CD14-positive monocyte (primary cell): ENCODE results near the gene MAGEA8. TPM values are rescaled to one million over a fixed set of nuclear protein-coding genes. Genes with fewer than 3 reads are reported as not detected.

Experiments used
- DNase-seq, 3 donors: peaks; one replicate each; pipeline ENCODE4 v3.0.0-alpha.2; 2011 to 2022
- H2AFZ ChIP-seq: 2 replicates; pipeline ENCODE4 v1.6.0; 2012; ENCODE audit warnings: mild to moderate bottlenecking, low read depth, low read length, inconsistent platforms; ENCODE audit not compliant: insufficient read depth, poor library complexity, severe bottlenecking
- H3K27ac ChIP-seq, 2 donors: 1 replicate in 1 of 2; 2 replicates in 1 of 2; pipeline ENCODE4 v1.5.1; 2012 to 2013; ENCODE audit warnings: low read length in 2 of 2, control low read depth in 1 of 2, inconsistent platforms in 1 of 2, low read depth in 1 of 2, mild to moderate bottlenecking in 1 of 2
- H3K27me3 ChIP-seq, 2 donors: one replicate each; pipeline versions ENCODE4 v1.6.0 to v1.6.1; 2011 to 2013; ENCODE audit warnings: low read length in 2 of 2; ENCODE audit not compliant: control insufficient read depth in 2 of 2, insufficient read depth in 2 of 2
- H3K36me3 ChIP-seq, 2 donors: replicated peaks in 1 of 2; 1 replicate in 1 of 2; 2 replicates in 1 of 2; pipeline versions ENCODE4 v1.5.1 to v1.6.1; 2012 to 2013; ENCODE audit warnings: low read length in 2 of 2, control low read depth in 1 of 2, inconsistent platforms in 1 of 2, mild to moderate bottlenecking in 1 of 2; ENCODE audit not compliant: insufficient read depth in 2 of 2, control insufficient read depth in 1 of 2
- H3K4me1 ChIP-seq, 2 donors: 1 replicate in 1 of 2; 2 replicates in 1 of 2; pipeline versions ENCODE4 v1.5.1 to v1.6.1; 2012 to 2013; ENCODE audit warnings: low read length in 2 of 2, control low read depth in 1 of 2, inconsistent platforms in 1 of 2, mild to moderate bottlenecking in 1 of 2, moderate library complexity in 1 of 2; ENCODE audit not compliant: insufficient read depth in 2 of 2, control insufficient read depth in 1 of 2
- H3K4me2 ChIP-seq: replicated peaks from 2 replicates; pipeline ENCODE3; 2012; ENCODE audit warnings: low read length, moderate library complexity, mild to moderate bottlenecking; ENCODE audit not compliant: poor library complexity, severe bottlenecking; ENCODE audit errors: extremely low read depth
- H3K4me3 ChIP-seq, 3 experiments: fragments of 200-600 bp in 1 of 3; sonication (generic) in 1 of 3; replicated peaks in 1 of 3; 1 replicate in 2 of 3; 2 replicates in 1 of 3; pipeline ENCODE4 v1.5.1; 2011 to 2013; ENCODE audit warnings: low read length in 3 of 3, mild to moderate bottlenecking in 3 of 3, control low read depth in 2 of 3, low read depth in 2 of 3, inconsistent platforms in 1 of 3, moderate library complexity in 1 of 3
- H3K79me2 ChIP-seq: 2 replicates; pipeline ENCODE4 v1.6.0; 2012; ENCODE audit warnings: mild to moderate bottlenecking, control low read depth, inconsistent platforms, low read length, moderate library complexity; ENCODE audit not compliant: insufficient read depth
- H3K9ac ChIP-seq: 2 replicates; pipeline ENCODE4 v1.6.0; 2017; ENCODE audit warnings: low read length, mild to moderate bottlenecking; ENCODE audit not compliant: insufficient read depth, poor library complexity, severe bottlenecking
- H3K9me3 ChIP-seq, 2 donors: replicated peaks in 1 of 2; 1 replicate in 1 of 2; 2 replicates in 1 of 2; pipeline versions ENCODE4 v1.5.1 to v1.6.1; 2012 to 2013; ENCODE audit warnings: low read length in 2 of 2, control low read depth in 1 of 2; ENCODE audit not compliant: control insufficient read depth in 1 of 2, insufficient read depth in 1 of 2
- H4K20me1 ChIP-seq: 2 replicates; pipeline ENCODE4 v1.6.0; 2012; ENCODE audit warnings: mild to moderate bottlenecking, low read length, control low read depth, moderate library complexity; ENCODE audit not compliant: insufficient read depth
- H3K27ac Mint-ChIP-seq, 7 donors: one replicate each; pipeline ENCODE4 v1.8.0; 2020; ENCODE audit warnings: mild to moderate bottlenecking in 7 of 7, mixed read lengths in 7 of 7, moderate library complexity in 6 of 7, inconsistent platforms in 2 of 7
- H3K27me3 Mint-ChIP-seq, 3 donors: one replicate each; pipeline ENCODE4 v1.8.0; 2021 to 2022; ENCODE audit warnings: low read depth in 3 of 3, mild to moderate bottlenecking in 3 of 3, mixed read lengths in 3 of 3, moderate library complexity in 3 of 3, inconsistent platforms in 1 of 3
- H3K36me3 Mint-ChIP-seq, 2 donors: one replicate each; pipeline ENCODE4 v1.8.0; 2020; ENCODE audit warnings: mixed read lengths in 2 of 2, inconsistent platforms in 1 of 2, mild to moderate bottlenecking in 1 of 2
- H3K4me1 Mint-ChIP-seq: one replicate; pipeline ENCODE4 v1.8.0; 2020; ENCODE audit warnings: mild to moderate bottlenecking, mixed read lengths
- H3K4me3 Mint-ChIP-seq, 2 donors: one replicate each; pipeline ENCODE4 v1.8.0; 2020; ENCODE audit warnings: mild to moderate bottlenecking in 2 of 2, mixed read lengths in 2 of 2, moderate library complexity in 1 of 2
- H3K9me3 Mint-ChIP-seq, 7 donors: one replicate each; pipeline ENCODE4 v1.8.0; 2020 to 2022; ENCODE audit warnings: mixed read lengths in 7 of 7, mild to moderate bottlenecking in 6 of 7, moderate library complexity in 6 of 7, inconsistent platforms in 2 of 7
- CTCF ChIP-seq: fragments of 200-600 bp; IDR thresholded peaks from one replicate; pipeline ENCODE4 v1.8.0; 2022; ENCODE audit warnings: antibody characterized with exemption, mild to moderate bottlenecking
- WGBS: methylation state at CpG from one replicate; pipeline ENCODE4 v1.1.5; 2013; ENCODE audit warnings: missing lambda C conversion rate; ENCODE audit not compliant: insufficient coverage; 5-methylcytosine and 5-hydroxymethylcytosine counted together
- intact Hi-C, 2 donors: fragments of 100-400 bp; cut with micrococcal nuclease; formaldehyde crosslinking; loops; one replicate each; pipeline versions ENCODE4 v1.15.0 to v1.15.1; 2023
- polyA plus RNA-seq, 3 donors: library from polyadenylated mRNA; depleted of rRNA in 1 of 3; unstranded in 2 of 3; stranded (reverse) in 1 of 3; fragments of 300-500 nt in 2 of 3; fragments of >200 nt in 1 of 3; fragmentation: Illumina TruSeq in 2 of 3; gene quantifications; 1 replicate in 2 of 3; 2 replicates in 1 of 3; pipeline ENCODE4 v1.2.3, GENCODE V29; 2012 to 2021

The MAGEA8 gene
- polyA plus RNA-seq, 3 donors, result not detected

DNA sequence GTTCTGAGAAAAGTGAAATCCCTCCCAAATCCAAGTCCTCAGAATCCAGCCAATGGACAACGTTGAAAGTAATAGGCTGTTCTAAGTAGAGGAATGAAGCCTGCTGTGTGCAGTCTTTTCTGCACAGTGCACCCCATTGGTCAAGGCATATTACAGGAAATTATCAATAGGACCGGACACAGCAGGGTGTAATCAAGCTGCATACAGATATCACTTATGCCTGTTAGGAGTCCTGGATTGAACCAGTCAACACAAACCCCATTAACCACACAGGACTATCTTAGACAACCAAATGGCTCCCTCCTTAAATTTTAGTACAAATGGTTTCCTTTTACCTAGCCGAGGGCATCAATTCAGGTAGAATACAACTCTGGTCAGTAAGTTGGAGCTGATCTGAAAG, 34.2 kb upstream of the MAGEA8 start:
- H3K27ac Mint-ChIP-seq, result no peak overlapping the region
- H3K9me3 Mint-ChIP-seq, result peaks cover 0 to 4% (median 0%) of the 10 kb centered on the region in 7 donors
- H3K36me3 ChIP-seq, result no peaks in the 10 kb centered on the region
- no peak for DNase-seq
- no peaks in the 10 kb centered on the region for H3K9me3 ChIP-seq
- H3K4me1 Mint-ChIP-seq, result no peaks in the 10 kb centered on the region
- no peak overlapping the region for H2AFZ ChIP-seq
- no CpG with 5 or more reads among the region's 3 CpGs for WGBS
- intact Hi-C loops, result no loop called here
- no peaks in the 10 kb centered on the region for H3K4me1 ChIP-seq
- no peak overlapping the region for H3K27ac ChIP-seq
- no peaks in the 10 kb centered on the region for H3K79me2 ChIP-seq
- TF ChIP-seq CTCF, result no peak
- no peak overlapping the region for H3K4me2 ChIP-seq
- H3K4me3 Mint-ChIP-seq, result no peak overlapping the region
- H3K9ac ChIP-seq, result no peak overlapping the region
- H4K20me1 ChIP-seq, result no peaks in the 10 kb centered on the region
- no peaks in the 10 kb centered on the region for H3K27me3 ChIP-seq
- H3K4me3 ChIP-seq, result no peak overlapping the region
- H3K27me3 Mint-ChIP-seq, result peaks cover 0 to 2% (median 1%) of the 10 kb centered on the region in 3 donors
- H3K36me3 Mint-ChIP-seq, result no peaks in the 10 kb centered on the region

GRCh38 chrX:149848855-149849254, 32.1 kb upstream of the MAGEA8 start:
- no peak for TF ChIP-seq CTCF
- Mint-ChIP-seq H3K4me1 (no peaks in the 10 kb centered on the region), H3K36me3 (no peaks in the 10 kb centered on the region), H3K27me3 (peaks cover 0 to 1% (median 0%) of the 10 kb centered on the region in 3 donors), H3K4me3 (no peak overlapping the region), H3K9me3 (peaks cover 0 to 4% (median 0%) of the 10 kb centered on the region in 7 donors), H3K27ac (no peak overlapping the region)
- Histone ChIP-seq H3K27ac (no peak overlapping the region), H3K9me3 (no peaks in the 10 kb centered on the region), H3K36me3 (no peaks in the 10 kb centered on the region), H3K4me1 (no peaks in the 10 kb centered on the region), H3K27me3 (no peaks in the 10 kb centered on the region), H2AFZ (no peak overlapping the region), H3K4me3 (no peak overlapping the region), H4K20me1 (no peaks in the 10 kb centered on the region), H3K4me2 (no peak overlapping the region), H3K79me2 (no peaks in the 10 kb centered on the region), H3K9ac (no peak overlapping the region)
- 94% methylated on average over 3 of the region's 3 CpGs for WGBS
- intact Hi-C loops, result no loop called here
- no peak for DNase-seq
